Activated CD8-positive, alpha-beta memory T cell treated with anti-CD3 and anti-CD28 coated beads for 36 hours (primary cell): ENCODE data around the gene CNDP1. TPM values are rescaled to one million over a fixed set of nuclear protein-coding genes. Genes with fewer than 3 reads are reported as not detected.

ENCODE experiments used
- CTCF ChIA-PET: fragments of 350-600 bp; sonication (Branson Sonifier 250); formaldehyde crosslinking; loops from one replicate; lab custom pipeline; 2021; ENCODE audit warnings: antibody characterized with exemption; lab: Charles Lee
- POLR2A ChIA-PET: fragments of 350-600 bp; sonication (Branson Sonifier 250); formaldehyde crosslinking; loops from one replicate; lab custom pipeline; 2021; ENCODE audit warnings: antibody characterized with exemption; lab: Charles Lee
- total RNA-seq, 2 experiments: library from RNA; stranded (reverse); gene quantifications; one replicate each; pipeline ENCODE4 v1.2.3, GENCODE V29; 2021

CNDP1 gene
- total RNA-seq, 2 experiments from 2014 or later, result not detected

GRCh38 chr18:74633652-74634352 lies 99.5 kb downstream of the CNDP1 start:
- ChIA-PET CTCF (no interaction called here), POLR2A (no interaction called here)

GRCh38 chr18:74635224-74635975 lies 101.1 kb downstream of the CNDP1 start:
- CTCF ChIA-PET, result no interaction called here
- POLR2A ChIA-PET, result no interaction called here

Other genes starting within 250 kb of the CNDP1 start
- gene CYB5A, start 242.5 kb upstream of the CNDP1 start, total RNA-seq, result 10 to 100 TPM; 63.0 to 70.5 TPM
- not detected for gene C18orf63, start 218.7 kb upstream of the CNDP1 start, total RNA-seq
- gene DIPK1C, start 77.2 kb upstream of the CNDP1 start, total RNA-seq, result not detected
- gene CNDP2, start 38.1 kb upstream of the CNDP1 start, total RNA-seq, result 100 to 1,000 TPM; 203 to 213 TPM
- 10 to 100 TPM; 12.3 to 12.6 TPM for gene ZNF407, start 63.4 kb downstream of the CNDP1 start, total RNA-seq